GM23338 (cell line): ENCODE measurements around the gene DHX40. TPM values are rescaled to one million over a fixed set of nuclear protein-coding genes. Genes with fewer than 3 reads are reported as not detected.

Experiments
- CTCF ChIP-seq, 2 experiments: fragments of 200-600 bp in 1 of 2; sonication (generic) in 1 of 2; conservative IDR thresholded peaks; 2 replicates each; pipeline versions ENCODE4 v1.5.1 to v1.6.1; 2016 to 2017; ENCODE audit warnings: antibody characterized with exemption in 2 of 2, low read depth in 2 of 2, mild to moderate bottlenecking in 2 of 2, moderate library complexity in 1 of 2
- EZH2phosphoT487 ChIP-seq: fragments of 200-600 bp; sonication (generic); IDR thresholded peaks from one replicate; pipeline ENCODE4 v1.8.1; 2018; ENCODE audit warnings: antibody characterized with exemption; ENCODE audit not compliant: unreplicated experiment
- JUNB ChIP-seq: IDR thresholded peaks from one replicate; pipeline ENCODE4 v1.6.1; 2016; ENCODE audit warnings: antibody characterized with exemption; ENCODE audit not compliant: unreplicated experiment
- NANOG ChIP-seq: IDR thresholded peaks from 2 replicates; pipeline ENCODE4 v1.6.1; 2016; ENCODE audit warnings: antibody characterized with exemption, borderline replicate concordance
- REST ChIP-seq: IDR thresholded peaks from one replicate; pipeline ENCODE4 v1.6.1; 2018; ENCODE audit warnings: antibody characterized with exemption; ENCODE audit not compliant: unreplicated experiment
- ZNF462 ChIP-seq: fragments of 250-450 bp; sonication (Bioruptor Pico); IDR thresholded peaks from 2 replicates; pipeline ENCODE4 v1.5.0; 2020; ENCODE audit warnings: mild to moderate bottlenecking, moderate library complexity
- polyA plus RNA-seq: library from polyadenylated mRNA; unstranded; fragments of >200 nt; fragmentation: Nextera tagmentation; extraction: Ambion mirVana; gene quantifications from 2 replicates; pipeline ENCODE4 v1.2.1, GENCODE V29; 2016
- total RNA-seq: library from RNA; depleted of rRNA; stranded (reverse); fragments of >200 nt; shearing (Covaris generic); gene quantifications from 2 replicates; pipeline ENCODE4 v1.2.3, GENCODE V29; 2014

The DHX40 gene
- total and polyA plus RNA-seq, 2 experiments from 2014 or later = 14.5 to 38.2 TPM

GRCh38 chr17:59516451-59516850, 49.0 kb upstream of the DHX40 start (continued):
- TF ChIP-seq ZNF462 (CRISPR knock-in tag) = no peak
- no peak for TF ChIP-seq REST
- no peak for TF ChIP-seq JUNB
- TF ChIP-seq NANOG = no peak
- no peak for TF ChIP-seq CTCF (conservative IDR thresholded peaks at IDR 0.05; ENCODE audit: low read depth in 2 of 2)
- TF ChIP-seq EZH2phosphoT487 = no peak
